Stomach (tissue), 9 donors: ENCODE measurements around the gene HELZ2. TPM values are rescaled to one million over a fixed set of nuclear protein-coding genes. Genes with fewer than 3 reads are reported as not detected.
"Not testable (repeated sequence)": the region's sequence is repeated elsewhere in the genome, so short reads cannot be mapped to it uniquely, and the experiment has no call there.

Experiments
- DNase-seq, 2 donors: peaks; one replicate each; pipeline versions ENCODE4 v3.0.0 to v3.0.0-alpha.2; 2013 to 2019
- H3K27ac ChIP-seq, 5 donors: fragments of 200-600 bp in 4 of 5; sonication (generic) in 4 of 5; one replicate each; pipeline ENCODE4 v1.5.1; 2013 to 2019; ENCODE audit warnings: mild to moderate bottlenecking in 1 of 5, moderate library complexity in 1 of 5
- H3K27me3 ChIP-seq, 3 donors: fragments of 200-600 bp; sonication (generic); one replicate each; pipeline ENCODE4 v1.5.1; 2017 to 2019; ENCODE audit warnings: mixed run types in 1 of 3
- H3K36me3 ChIP-seq, 4 donors: fragments of 200-600 bp; sonication (generic); 1 replicate in 3 of 4; 2 replicates in 1 of 4; pipeline ENCODE4 v1.5.1; 2016 to 2019
- H3K4me1 ChIP-seq, 4 donors: fragments of 200-600 bp; sonication (generic); one replicate each; pipeline ENCODE4 v1.5.1; 2016 to 2019
- H3K4me3 ChIP-seq, 4 donors: fragments of 200-600 bp; sonication (generic) in 3 of 4; one replicate each; pipeline ENCODE4 v1.5.1; 2016 to 2019; ENCODE audit warnings: mild to moderate bottlenecking in 1 of 4
- H3K9me3 ChIP-seq, 4 donors: fragments of 200-600 bp; sonication (generic); one replicate each; pipeline ENCODE4 v1.5.1; 2016 to 2019
- CTCF ChIP-seq, 7 experiments: fragments of 450-650 bp in 4 of 7; fragments of 200-600 bp in 3 of 7; sonication (generic) in 3 of 7; IDR thresholded peaks; one replicate each; pipeline ENCODE4 v1.5.1; 2016 to 2019; ENCODE audit warnings: antibody characterized with exemption in 7 of 7, control low read depth in 2 of 7, mild to moderate bottlenecking in 1 of 7
- EP300 ChIP-seq: sonication (generic); formaldehyde crosslinking; IDR thresholded peaks from one replicate; pipeline ENCODE4 v1.6.1; 2017; ENCODE audit warnings: antibody characterized with exemption
- POLR2A ChIP-seq, 4 donors: fragments of 450-650 bp; IDR thresholded peaks; one replicate each; pipeline ENCODE4 v1.6.1; 2016; ENCODE audit warnings: antibody characterized with exemption in 4 of 4, control low read depth in 2 of 4, mild to moderate bottlenecking in 1 of 4, moderate library complexity in 1 of 4
- POLR2AphosphoS5 ChIP-seq, 3 donors: sonication (generic); formaldehyde crosslinking; IDR thresholded peaks; one replicate each; pipeline ENCODE4 v1.6.1; 2016; ENCODE audit warnings: antibody characterized with exemption in 3 of 3
- WGBS, 5 donors: extraction: QIAGEN DNeasy Blood & Tissue Kit in 3 of 5; methylation state at CpG; one replicate each; pipeline versions ENCODE4 v1.1.5 to v1.1.7; 2013 to 2018; 5-methylcytosine and 5-hydroxymethylcytosine counted together
- intact Hi-C: fragments of 100-400 bp; cut with DNase I; formaldehyde crosslinking; loops from one replicate; pipeline ENCODE4 v1.15.1; 2023; ENCODE audit warnings: low total_unique reads
- polyA plus RNA-seq, 3 donors: library from polyadenylated mRNA; stranded (reverse); fragments of 200-250 nt; gene quantifications; one replicate each; pipeline ENCODE4 v1.2.3, GENCODE V29; 2013
- total RNA-seq, 5 donors: library from RNA; depleted of rRNA; stranded (reverse); fragments of >200 nt; gene quantifications; one replicate each; pipeline versions ENCODE4 v1.1.0 to v1.2.3, GENCODE V29; 2014 to 2016
- donor health status: healthy with polysubstance abuse.
- donor health status: Bipolar disorder and iron deficiency.
- donor health status: healthy.

HELZ2 gene
- total and polyA plus RNA-seq, 8 donors = 4.4 to 95.5 (median 30.1) TPM

GRCh38 chr20:63610581-63611435 lies 36.8 kb upstream of the HELZ2 start:
- DNase-seq = no peak
- 89 to 94% (median 90%) methylated on average over 17 of the region's 17 CpGs for WGBS, 5 donors
- intact Hi-C loops = no loop called here

GRCh38 chr20:63606686-63607085 lies 32.6 kb upstream of the HELZ2 start:
- no peak for DNase-seq
- Histone ChIP-seq H3K27me3 (no peaks in the 10 kb centered on the region), H3K9me3 (no peaks in the 10 kb centered on the region), H3K4me1 (no peaks in the 10 kb centered on the region), H3K27ac (no peak overlapping the region), H3K4me3 (no peak overlapping the region), H3K36me3 (peaks cover 11 to 42% (median 28%) of the 10 kb centered on the region in 4 donors)
- intact Hi-C loops = no loop called here
- TF ChIP-seq POLR2AphosphoS5 (IDR thresholded peaks at IDR 0.05) = no peak
- no peak for TF ChIP-seq CTCF (IDR thresholded peaks at IDR 0.05)
- TF ChIP-seq POLR2A (IDR thresholded peaks at IDR 0.05) = no peak
- TF ChIP-seq EP300 = no peak
- 73 to 97% (median 92%) methylated on average over 9 of the region's 9 CpGs for WGBS, 5 donors

More at GRCh38 chr20:63610581-63611435, 36.8 kb upstream of the HELZ2 start:
- Histone ChIP-seq H3K36me3 (peaks cover 0 to 39% (median 23%) of the 10 kb centered on the region in 4 donors), H3K4me1 (no peaks in the 10 kb centered on the region), H3K9me3 (no peaks in the 10 kb centered on the region), H3K27me3 (no peaks in the 10 kb centered on the region), H3K4me3 (no peak overlapping the region), H3K27ac (no peak overlapping the region)
- TF ChIP-seq POLR2AphosphoS5 (IDR thresholded peaks at IDR 0.05) (no peak), CTCF (IDR thresholded peaks at IDR 0.05) (no peak), EP300 (no peak), POLR2A (IDR thresholded peaks at IDR 0.05) (no peak)

GRCh38 chr20:63602321-63602720 lies 28.3 kb upstream of the HELZ2 start:
- H3K36me3 ChIP-seq = peaks cover 22 to 74% (median 71%) of the 10 kb centered on the region in 4 donors

GRCh38 chr20:63601679-63602078 lies 27.6 kb upstream of the HELZ2 start:
- H3K4me1 ChIP-seq, H3K4me3 ChIP-seq, H3K27ac ChIP-seq, H3K9me3 ChIP-seq, intact Hi-C loops, DNase-seq, H3K27me3 ChIP-seq: not testable (repeated sequence)
- WGBS, 5 donors = 70 to 87% (median 75%) methylated on average over 3 to 8 of the region's 8 CpGs
- peaks cover 22 to 80% (median 77%) of the 10 kb centered on the region in 4 donors for H3K36me3 ChIP-seq

More at GRCh38 chr20:63602321-63602720, 28.3 kb upstream of the HELZ2 start:
- H3K4me1 ChIP-seq = no peaks in the 10 kb centered on the region
- no peak for TF ChIP-seq POLR2AphosphoS5 (IDR thresholded peaks at IDR 0.05)
- no peak for TF ChIP-seq CTCF (IDR thresholded peaks at IDR 0.05)
- TF ChIP-seq EP300 = no peak
- no peak for TF ChIP-seq POLR2A (IDR thresholded peaks at IDR 0.05)
- no peaks in the 10 kb centered on the region for H3K9me3 ChIP-seq
- H3K27ac ChIP-seq = no peak overlapping the region
- 86 to 94% (median 91%) methylated on average over 3 of the region's 3 CpGs for WGBS, 5 donors
- no peak overlapping the region for H3K4me3 ChIP-seq
- H3K27me3 ChIP-seq = no peaks in the 10 kb centered on the region
- intact Hi-C loops = no loop called here
- DNase-seq = no peak
